Hypothalamus (tissue), 51 donors: ENCODE measurements around the gene OSCP1.
A peak's percentile ranks its signal among the peaks of the same experiment; 100 is the strongest.

ENCODE experiments used
- DNase-seq, 51 donors: peaks; one replicate each; lab custom pipeline; 2025; lab: John Stamatoyannopoulos, UW

The OSCP1 gene

DNA sequence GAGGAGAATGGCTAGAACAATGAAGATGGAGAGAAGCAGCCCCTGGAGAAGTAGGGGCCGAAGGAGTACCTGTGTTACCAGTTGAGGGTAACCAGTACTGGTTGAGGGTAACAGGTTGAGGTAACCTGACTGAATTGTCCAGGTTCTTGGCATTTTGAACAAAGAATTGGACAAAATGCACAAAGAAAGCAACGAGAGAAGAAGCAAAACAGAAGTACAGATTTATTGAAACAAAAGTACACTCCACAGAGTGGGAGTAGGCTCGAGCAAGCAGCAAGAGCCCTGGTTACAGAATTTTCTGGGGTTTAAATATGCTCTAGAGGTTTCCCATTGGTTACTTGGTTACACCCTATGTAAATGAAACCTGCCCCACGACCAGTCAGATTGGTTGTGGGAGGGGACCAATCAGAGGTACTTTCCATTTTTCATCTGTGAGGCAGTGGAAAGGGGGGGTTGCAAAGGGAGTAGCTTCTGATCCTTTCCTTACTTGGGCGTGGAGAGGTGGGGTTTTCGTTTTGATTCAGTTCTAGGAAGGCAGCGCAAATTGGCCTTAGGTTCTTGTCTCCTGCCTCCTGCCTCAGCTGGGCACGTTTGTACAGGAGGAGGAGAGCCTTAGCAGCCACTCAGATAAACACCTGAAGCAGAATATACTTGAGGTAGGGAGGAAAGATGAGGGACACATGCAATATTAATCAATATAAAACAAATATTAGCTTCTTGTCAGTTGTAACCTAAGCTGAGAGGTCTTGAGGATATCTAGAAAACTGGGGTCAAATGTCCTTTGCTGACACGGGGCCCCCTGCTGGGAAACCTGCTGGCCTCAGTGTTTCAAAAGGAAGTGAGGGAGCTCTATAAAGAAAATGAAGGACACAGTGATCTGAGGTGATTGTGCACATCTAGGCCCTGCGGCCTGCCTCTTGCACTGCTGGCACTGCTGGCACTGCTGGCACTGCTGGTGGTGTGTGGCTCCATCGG lies 38.3 kb downstream of the OSCP1 start:
- DNase-seq: peak in 4 of 51 donors; percentile 2 to 28 (median 10)

DNA sequence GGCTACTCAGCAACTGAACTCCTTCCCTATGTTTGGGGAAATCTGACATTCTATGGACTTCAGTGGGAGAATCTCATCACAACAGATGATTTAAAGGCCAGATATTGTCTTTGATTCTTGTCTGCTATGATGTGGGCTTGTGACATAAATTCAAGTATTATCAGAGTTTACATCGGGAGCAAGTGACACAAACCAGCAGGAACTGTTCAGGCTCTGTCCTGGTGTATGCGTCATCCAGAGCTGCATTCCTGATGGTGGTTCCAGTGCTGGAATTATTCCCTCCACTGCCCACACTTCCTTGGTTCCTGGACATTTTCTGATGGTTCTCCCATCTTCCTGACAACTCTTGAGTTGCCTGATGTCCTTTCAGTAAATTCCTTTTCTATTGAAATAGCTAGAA lies 41.8 kb downstream of the OSCP1 start:
- no peak for DNase-seq

DNA sequence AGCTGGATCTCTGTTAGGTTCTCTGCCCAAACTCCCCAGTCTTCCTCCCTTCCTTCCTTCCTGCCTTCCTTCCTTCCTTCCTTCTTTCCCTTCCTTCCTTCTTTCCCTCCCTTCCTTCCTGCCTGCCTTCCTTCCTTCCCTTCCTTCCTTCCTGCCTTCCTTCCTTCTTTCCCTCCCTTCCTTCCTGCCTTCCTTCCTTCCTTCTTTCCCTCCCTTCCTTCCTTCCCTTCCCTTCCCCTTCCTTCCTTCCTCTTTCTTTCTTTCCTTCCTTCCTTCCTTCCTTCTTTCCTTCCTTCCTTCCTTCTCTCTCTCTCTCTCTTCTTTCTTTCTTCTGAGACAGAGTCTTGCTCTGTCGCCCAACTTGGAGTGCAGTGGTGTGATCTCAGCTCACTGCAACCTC lies 43.8 kb downstream of the OSCP1 start:
- no peak for DNase-seq

DNA sequence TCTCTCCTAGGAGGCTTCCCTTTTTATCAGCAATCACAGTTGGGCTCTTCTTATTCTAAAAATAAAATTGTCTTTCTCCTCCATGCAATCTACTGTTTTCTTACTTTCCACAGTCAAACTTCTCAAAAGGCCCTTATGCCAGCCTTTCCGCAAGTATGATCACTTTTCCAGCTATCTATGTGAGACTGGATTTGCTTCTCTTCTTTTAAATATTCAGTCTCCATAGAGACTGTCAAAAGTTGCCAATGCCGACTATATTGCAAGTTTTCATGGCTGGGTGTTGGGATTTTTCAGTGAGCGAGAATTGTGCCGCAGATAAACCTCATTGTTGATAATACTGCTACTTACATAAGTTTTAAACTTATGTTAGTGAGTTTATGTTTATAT lies 47.8 kb downstream of the OSCP1 start:
- no peak for DNase-seq

DNA sequence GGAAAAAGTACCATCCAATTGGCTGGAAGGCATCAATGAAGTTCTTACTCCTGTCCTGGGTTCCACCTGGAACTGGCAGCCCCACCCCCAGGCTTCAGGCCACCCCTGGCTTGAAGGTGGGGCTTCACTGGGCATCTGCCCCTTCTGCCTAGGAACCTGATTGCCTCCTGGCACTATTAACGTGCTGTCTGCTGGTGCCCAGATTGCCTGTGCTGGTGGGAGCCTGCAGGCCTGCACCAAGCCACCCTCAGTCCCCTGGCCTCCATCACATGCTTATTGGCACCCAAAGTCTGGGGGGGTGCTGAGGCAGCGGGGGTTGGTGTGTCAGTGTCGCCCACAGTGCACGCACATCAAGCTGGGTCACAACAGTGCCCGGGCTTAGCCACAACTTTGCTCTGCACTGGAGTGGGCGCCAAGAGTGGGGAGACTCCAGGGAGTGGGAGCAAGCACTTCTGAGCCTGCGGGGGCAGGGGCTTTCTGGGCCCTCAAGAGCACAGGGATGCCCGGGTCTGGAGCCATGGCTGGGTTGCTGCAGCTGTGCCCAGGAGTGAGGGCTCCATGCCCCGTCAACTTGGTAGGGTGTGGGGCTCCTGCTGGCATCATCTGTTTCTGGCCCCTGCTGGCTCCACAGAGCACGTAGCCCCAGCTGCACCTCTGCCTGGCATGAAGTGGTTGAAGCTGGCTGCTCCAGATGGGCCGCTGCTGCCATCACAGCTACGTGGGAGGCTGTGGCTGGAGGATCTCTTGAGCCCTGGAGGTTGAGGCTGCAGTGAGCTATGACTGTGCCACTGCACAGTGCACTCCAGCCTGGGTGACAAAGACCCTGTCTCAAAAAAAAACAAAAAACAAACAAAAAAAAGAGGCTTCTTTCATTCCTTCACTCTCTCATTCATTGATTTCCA lies 48.4 kb downstream of the OSCP1 start:
- no peak for DNase-seq

DNA sequence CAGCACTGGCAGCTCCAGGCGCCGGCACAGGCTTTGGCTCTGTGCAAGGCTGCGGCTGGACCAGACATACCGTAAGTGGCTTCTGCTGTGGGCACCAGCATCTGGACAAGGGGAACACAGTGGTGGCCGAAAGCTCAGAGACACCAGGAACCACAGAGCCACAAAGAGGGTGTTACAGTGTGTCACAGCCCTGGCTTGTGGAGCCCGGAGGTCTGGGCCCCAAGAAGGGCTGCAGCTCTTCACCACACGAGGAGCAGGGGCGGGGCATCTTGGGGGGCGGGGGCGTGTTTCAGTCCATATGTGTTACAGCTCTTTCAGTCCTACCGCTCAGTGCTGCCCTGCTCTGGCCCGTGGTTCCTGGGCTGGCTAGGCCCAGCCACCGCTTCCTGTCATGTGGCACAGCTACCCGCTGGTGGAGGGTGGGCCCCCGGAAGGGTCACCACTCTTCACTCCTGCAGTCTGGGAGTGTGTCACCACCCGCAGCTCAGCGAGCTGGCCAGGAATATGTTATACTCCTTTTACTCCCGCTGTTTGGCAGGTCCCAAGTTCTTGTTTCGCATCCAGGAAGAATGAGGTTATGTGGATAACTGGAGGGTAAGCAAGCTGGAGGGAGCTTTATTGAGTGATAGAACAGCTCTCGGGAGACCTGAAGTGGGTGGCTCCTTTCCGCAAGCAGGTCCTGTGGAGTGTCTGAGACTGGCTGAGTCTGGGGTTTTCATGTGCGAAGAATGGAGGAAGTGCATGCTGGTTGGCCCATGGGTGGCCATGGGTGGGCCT lies 49.2 kb downstream of the OSCP1 start:
- peak in 32 of 51 donors; percentile 3 to 60 (median 30) for DNase-seq

DNA sequence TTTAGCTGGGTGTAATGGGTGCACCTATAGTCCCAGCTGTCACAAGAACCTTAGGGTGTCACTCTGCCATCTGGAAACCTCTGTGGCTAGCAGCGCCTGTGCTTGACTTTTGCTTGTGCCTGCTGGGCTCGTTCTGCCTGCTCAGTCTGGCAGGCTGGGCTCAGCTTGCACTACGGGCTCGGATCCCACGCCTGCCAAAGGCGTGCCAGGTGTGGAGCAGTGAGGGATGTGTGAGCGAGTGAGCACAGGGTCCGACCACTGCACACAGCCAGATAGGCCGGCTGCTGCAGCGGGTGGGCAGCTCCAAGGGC lies 49.8 kb downstream of the OSCP1 start:
- no peak for DNase-seq

DNA sequence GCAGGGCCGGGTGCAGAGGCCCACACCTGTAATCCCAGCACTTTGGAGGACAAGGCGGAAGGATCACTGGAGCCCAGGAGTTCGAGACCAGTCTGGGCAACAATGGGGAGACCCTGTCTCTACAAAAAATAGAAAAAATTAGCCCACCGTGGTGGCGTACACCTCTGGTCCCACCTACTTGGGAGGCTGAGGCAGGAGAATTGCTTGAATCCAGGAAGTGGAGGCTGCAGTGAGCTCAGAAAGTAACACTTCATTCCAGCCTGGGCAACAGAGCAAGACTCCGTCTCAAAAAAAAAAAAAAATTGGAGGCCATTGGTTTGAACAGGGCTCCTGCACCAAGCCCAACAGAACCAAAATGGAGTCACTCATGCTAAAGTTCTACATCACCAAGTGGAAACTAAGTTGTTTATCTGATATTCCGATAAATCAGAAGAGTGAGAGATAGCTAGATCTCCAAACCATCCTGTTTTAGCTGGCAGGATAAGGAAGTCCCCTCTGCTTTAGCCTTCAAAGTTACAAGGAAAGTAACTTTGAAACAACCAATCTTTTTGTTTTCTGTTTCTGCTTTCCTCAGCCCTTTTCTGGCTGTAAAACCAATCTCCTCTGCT lies 51.8 kb downstream of the OSCP1 start:
- no peak for DNase-seq

DNA sequence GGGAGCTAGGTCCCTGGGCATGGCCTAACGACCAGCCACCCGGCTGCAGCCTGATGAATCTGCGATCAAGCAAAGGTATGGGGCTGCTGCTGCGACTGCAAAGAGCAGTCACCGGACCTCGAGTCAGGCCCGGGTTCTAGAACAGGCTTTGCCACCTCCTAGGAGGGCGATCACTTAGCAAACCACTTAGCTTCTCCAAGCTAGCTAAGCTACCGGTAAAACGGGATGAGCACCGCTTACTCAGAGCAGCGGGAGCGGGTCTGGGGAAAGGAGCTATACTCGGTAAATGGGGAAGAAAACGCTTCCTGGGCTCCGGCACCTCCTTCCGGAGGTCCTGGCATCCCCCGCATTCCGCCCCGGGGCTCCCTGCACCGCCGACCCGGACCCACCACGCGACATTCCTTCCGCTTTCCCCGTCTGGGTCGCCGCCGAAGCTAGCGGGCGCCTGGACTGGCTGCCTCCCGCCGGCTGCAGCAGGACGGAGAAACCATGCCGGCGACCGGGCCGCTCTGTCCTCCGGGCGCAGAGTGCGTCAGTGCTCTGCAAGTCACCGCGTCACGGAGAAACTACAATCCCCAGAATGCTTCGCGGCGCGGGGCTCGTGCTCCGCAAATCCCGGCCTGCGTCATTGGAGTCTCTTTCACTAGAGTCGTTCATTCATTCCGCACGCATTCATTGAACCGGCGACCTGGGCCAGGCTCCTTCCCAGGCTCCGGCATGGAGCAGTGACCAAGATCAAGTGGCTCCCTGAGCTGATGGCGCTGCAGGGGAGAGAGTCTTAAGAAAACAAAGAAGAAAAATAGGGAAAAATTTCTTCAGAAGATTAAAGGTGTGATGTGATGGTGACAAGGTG lies 52.6 kb downstream of the OSCP1 start, which contains the start of gene LSM10:
TSS of gene LSM10 (minus strand) at position 531 of the 853 bp plus-strand sequence. CDS start 3,779 bp downstream, outside the sequence.
- peak; percentile 55 to 96 (median 90) for DNase-seq

DNA sequence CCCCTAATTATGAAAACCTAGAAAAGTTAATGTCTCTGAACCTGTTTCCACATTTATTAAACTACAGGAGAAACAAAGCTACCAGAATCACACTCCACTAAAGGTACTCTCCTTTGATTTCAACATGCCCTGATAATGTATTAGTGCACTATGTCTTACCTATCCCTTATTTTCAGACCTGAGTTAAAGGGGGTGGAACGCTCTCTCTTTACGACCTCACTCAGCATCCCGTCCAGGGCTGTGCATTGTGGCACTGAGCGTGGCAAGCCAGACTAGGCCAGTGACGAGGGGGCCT lies 53.2 kb downstream of the OSCP1 start:
- no peak for DNase-seq

DNA sequence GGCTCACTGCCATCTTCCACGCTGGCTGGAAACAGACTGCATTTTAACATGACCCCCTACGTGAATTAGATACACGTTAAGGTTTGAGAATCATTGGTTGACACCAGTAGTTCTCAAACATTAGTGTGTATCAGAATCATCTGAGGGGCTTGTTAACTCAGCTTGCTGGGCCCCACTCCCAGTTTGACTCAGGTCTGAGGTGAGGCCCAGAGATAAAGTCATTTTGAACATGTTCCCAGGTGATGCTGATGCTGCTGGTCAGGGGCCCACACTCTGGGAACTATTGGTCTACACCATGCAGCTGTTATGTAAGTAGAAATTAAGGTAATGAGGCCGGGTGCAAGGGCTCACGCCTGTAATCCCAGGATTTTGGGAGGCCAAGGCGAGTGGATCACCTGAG lies 53.9 kb downstream of the OSCP1 start:
- DNase-seq: no peak

DNA sequence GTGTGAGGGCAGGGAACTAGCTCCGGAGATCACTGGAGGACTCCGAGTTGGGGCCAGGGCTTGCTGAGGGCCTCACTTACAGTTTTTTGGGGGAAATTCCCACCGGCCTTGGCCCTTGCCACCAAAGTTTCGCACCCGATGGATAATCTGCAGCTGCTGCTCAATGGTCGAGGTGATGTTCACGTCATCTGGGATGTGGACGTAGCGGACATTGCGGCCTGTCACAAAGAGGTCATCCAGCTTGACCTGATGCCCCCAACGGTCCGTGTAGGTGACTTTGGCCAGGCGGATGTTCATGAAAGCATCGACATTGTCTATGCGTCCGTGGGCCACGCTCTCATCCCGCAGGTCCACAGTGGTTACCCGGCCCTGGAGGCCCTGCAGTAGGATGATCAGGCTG lies 56.6 kb downstream of the OSCP1 start:
- no peak for DNase-seq

DNA sequence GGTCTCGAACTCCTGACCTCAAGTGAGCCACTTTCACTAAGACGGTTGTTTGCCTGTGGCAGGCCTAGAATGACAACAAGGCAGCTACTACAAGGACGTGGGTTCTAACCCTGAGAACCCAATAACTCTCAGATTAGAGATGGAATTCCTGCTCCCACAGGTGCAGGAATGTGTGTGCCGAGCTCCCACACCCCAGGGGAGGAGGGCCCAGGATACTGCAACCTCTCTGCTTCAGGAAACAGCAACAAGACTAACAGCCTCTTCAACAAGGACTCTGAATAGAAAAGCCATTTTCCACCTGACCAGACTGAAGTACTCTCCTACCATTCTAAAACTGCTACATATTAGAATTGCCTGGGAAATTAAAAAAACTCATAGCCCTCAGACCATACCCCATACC lies 57.4 kb downstream of the OSCP1 start:
- DNase-seq: no peak

DNA sequence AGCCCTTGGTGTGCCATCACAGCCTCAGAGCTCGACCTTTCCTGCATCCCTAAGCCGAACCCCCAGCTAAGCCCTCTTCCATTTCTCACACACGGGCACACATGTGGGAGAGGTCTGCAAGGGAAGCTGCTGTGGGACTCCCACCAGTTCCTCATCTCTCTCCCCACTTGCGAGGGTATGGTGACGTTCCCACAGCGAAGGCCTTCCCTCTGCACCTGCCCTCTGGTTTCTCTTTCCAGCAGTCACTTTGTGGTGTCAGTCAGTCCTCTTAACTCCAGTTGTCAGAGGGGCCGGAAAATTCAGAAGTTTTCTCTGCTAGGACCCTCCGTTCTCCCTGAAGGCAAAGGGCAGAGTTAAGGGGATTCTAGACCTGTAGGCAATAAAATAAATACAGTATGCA lies 59.0 kb downstream of the OSCP1 start:
- DNase-seq: no peak

DNA sequence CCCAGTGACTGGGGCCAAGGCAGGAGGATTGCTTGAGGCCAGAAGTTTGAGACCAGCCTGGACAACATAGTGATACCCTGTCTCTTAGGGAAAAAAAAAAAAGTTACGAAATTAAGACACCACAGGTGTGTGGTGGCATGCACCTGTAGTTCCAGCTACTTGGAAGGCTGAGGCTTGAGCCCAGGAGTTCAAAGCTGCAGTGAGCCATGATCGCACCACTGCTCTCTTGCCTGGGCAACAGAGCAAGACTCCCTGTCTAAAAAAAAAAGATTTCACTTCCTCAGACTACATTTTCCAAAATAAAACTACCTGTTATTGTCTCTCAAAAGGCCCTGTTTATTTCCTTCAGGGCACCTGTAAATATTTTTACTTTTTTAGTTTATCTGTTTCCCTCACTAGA lies 59.8 kb downstream of the OSCP1 start:
- DNase-seq: no peak

DNA sequence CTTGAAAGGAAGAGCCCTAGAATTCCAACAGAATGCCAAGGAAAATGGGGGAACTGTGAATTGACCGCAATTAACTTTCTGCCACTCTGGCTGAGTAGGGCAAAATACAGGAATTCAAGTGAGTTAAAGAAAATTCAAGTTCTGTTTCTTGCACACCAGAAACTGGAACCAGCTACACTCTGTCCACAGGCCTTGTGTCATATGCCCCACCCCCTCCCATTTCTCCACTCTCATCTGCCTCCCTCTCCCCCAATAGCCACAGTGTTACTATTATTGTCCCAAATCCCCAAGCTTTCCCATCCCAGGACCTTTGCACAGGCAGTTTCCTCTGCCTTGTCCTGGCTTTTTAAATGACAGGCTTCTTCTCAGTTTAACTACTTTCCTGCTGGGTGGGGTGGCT lies 60.3 kb downstream of the OSCP1 start:
- no peak for DNase-seq

DNA sequence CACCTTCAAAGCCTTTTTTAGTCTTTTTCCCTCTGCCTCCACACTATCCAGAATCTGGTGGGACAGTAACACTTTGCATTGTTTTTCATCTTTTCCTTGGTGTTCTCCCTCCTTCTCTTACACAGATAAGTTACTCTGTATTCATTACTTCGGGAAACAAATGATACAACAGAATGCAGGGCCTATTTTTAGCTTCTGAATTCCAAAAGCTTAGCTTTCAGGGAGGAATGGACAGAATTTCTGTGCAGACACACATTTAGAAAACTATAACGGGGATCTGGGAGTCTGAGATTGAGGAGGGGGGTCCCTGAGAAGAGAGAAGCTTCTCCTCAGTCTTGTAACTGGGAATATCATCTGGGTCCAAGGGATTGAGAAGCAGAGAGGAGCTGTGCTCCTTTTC lies 61.0 kb downstream of the OSCP1 start:
- no peak for DNase-seq

DNA sequence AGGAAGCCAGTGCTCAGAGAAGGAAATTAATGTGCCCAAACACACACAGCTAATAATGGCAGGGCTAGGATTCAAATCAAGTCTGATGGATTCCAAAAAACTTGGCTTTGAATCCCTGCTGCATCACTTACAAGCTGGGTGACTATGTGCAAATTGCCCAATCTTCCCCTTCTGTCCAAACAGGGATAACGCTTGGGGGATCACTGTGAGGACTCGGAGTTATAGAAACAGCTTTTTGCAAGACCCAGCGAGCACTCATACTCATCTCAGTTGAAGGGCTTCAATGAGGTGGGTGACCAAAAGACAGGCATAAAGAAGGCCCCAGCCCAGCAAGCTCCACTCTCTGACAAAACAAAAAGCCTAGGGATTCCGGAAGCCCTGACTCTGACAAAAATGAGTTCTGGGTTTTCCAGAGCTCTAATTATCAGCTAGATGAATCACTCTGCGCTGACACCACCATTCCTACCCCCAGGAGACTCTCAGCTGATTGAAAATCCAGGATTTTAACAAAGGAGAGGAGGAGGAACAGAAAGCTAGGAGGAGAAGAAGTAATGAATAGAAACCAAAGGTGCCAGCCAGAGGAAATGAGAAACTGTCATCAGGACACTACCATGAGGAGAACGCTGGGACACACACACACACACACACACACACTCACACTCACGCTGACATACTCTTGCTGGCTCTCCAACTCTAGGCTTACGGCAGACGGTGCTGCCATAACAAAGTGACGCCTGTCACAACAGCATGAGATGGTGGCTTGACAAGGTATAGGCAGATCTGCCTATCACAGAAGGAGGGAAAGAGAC lies 62.9 kb downstream of the OSCP1 start:
- peak in 10 of 51 donors; percentile 10 to 72 (median 34) for DNase-seq
